ENCODE measurements around the gene CSKMT. TPM values are rescaled to one million over a fixed set of nuclear protein-coding genes. Genes with fewer than 3 reads are reported as not detected.

CSKMT gene
- total RNA-seq, 1 experiment from 2014 or later = 49.2 TPM

- H3K27me3 ChIP-seq (ENCODE audit: insufficient read depth, low read length) = no peaks in the 10 kb centered on the region
- H3K23me2 ChIP-seq (ENCODE audit: insufficient read length, low read depth, low read length, poor library complexity, severe bottlenecking) = peaks cover 8% of the 10 kb centered on the region
- H3K4ac ChIP-seq (ENCODE audit: low read depth, low read length) = no peak overlapping the region
- peaks cover 12 to 25% (median 22%) of the 10 kb centered on the region in 3 experiments; a peak in 6 of 7 replicates for H3K36me3 Mint-ChIP-seq (ENCODE audit: insufficient read depth in 1 of 3, low read depth in 3 of 3)
- H2BK15ac ChIP-seq (ENCODE audit: low read depth, low read length) = no peak overlapping the region
- H3K27ac Mint-ChIP-seq = peak overlapping the region in 1 of 3 experiments; percentile 66; a peak in 1 of 7 replicates
- H3K9me3 ChIP-seq (ENCODE audit: control insufficient read depth, low read depth, low read length) = no peaks in the 10 kb centered on the region
- WGBS (ENCODE audit: extremely low coverage, insufficient read length, low lambda C conversion rate) = no CpG with 5 or more reads among the region's 4 CpGs
- no peak overlapping the region for H4K5ac ChIP-seq (ENCODE audit: insufficient read length, low read depth, low read length)
- H4K8ac ChIP-seq (replicated peaks; ENCODE audit: insufficient read length, low read depth, low read length) = no peak overlapping the region
- H3K4me3 Mint-ChIP-seq = peak overlapping the region; percentile 0 to 15; a peak in 2 of 5 replicates
- no peak overlapping the region for H3T11ph ChIP-seq (ENCODE audit: low read length)
- H2BK120ac ChIP-seq (ENCODE audit: low read depth, low read length, poor library complexity, severe bottlenecking) = no peak overlapping the region
- H3K9ac ChIP-seq (ENCODE audit: extremely low read depth, insufficient read length, low read length) = no peak overlapping the region
- H3K56ac ChIP-seq (ENCODE audit: insufficient read length, low read depth, low read length) = no peak overlapping the region
- no peaks in the 10 kb centered on the region for H3K79me2 ChIP-seq (ENCODE audit: insufficient read depth, low read length)
- no peak overlapping the region for H3K27ac ChIP-seq (ENCODE audit: insufficient read length, low read depth, low read length)
- no peak overlapping the region for H3K23ac ChIP-seq (ENCODE audit: insufficient read length, low read depth, low read length)
- peak; percentile 46; the same call in 2 of the 3 replicates for TF ChIP-seq CTCF (conservative IDR thresholded peaks at IDR 0.05)
- no peak overlapping the region for H3K4me2 ChIP-seq (ENCODE audit: insufficient read depth, insufficient read length, low read length)
- no peak overlapping the region for H2BK5ac ChIP-seq (ENCODE audit: insufficient read length, low read length)
- H2BK20ac ChIP-seq (ENCODE audit: low read depth, low read length, poor library complexity, severe bottlenecking) = no peak overlapping the region
- no peaks in the 10 kb centered on the region for H4K20me1 ChIP-seq (ENCODE audit: control insufficient read depth, insufficient read depth, insufficient read length)
- no peak overlapping the region for H3K14ac ChIP-seq (ENCODE audit: insufficient read depth, low read length)
- H4K91ac ChIP-seq (ENCODE audit: insufficient read length, low read depth, low read length) = no peak overlapping the region
- H3K79me1 ChIP-seq (ENCODE audit: insufficient read depth, low read depth, low read length, poor library complexity, severe bottlenecking) = no peaks in the 10 kb centered on the region
- no peak overlapping the region for H2BK12ac ChIP-seq (ENCODE audit: insufficient read length, low read depth, low read length)
- no peak for DNase-seq
- no peak overlapping the region for H3K18ac ChIP-seq (ENCODE audit: insufficient read length, low read depth, low read length)
- H3K27me3 Mint-ChIP-seq (ENCODE audit: low read depth) = no peaks in the 10 kb centered on the region
- no peak overlapping the region for H2AK5ac ChIP-seq (ENCODE audit: insufficient read length, low read length)
- H2AFZ ChIP-seq (ENCODE audit: low read length) = no peak overlapping the region
- peaks cover 15 to 20% of the 10 kb centered on the region in 2 experiments for H3K4me1 Mint-ChIP-seq
- H3K9me3 Mint-ChIP-seq = 0 out of 5 replicates have a peak, but pooled peaks cover 0 to 2% of the 10 kb centered on the region in 2 experiments
- no peaks in the 10 kb centered on the region for H3K4me1 ChIP-seq (ENCODE audit: insufficient read depth, low read length)
These were observed 15.7 kb downstream of the CSKMT start for GRCh38 chr11:62680825-62681240.
